Upper lobe of left lung (tissue), 4 donors: ENCODE data around the gene PHTF2.

ENCODE experiments used
- CTCF ChIP-seq, 6 experiments: fragments of 450-650 bp in 4 of 6; fragments of 200-600 bp in 2 of 6; sonication (generic) in 2 of 6; IDR thresholded peaks; one replicate each; pipeline ENCODE4 v1.5.1; 2016 to 2019; ENCODE audit warnings: antibody characterized with exemption in 6 of 6
- POLR2A ChIP-seq, 4 donors: fragments of 450-650 bp; IDR thresholded peaks; one replicate each; pipeline ENCODE4 v1.5.1; 2016 to 2017; ENCODE audit warnings: antibody characterized with exemption in 4 of 4, mild to moderate bottlenecking in 2 of 4
- POLR2AphosphoS5 ChIP-seq, 2 donors: sonication (generic); formaldehyde crosslinking; IDR thresholded peaks; one replicate each; pipeline ENCODE4 v1.5.1; 2017; ENCODE audit warnings: antibody characterized with exemption in 2 of 2

GRCh38 chr7:78002715-78003114 lies 204.1 kb downstream of the PHTF2 start:
- TF ChIP-seq CTCF (IDR thresholded peaks at IDR 0.05) (no peak), POLR2A (IDR thresholded peaks at IDR 0.05) (no peak), POLR2AphosphoS5 (IDR thresholded peaks at IDR 0.05) (no peak)
